Measurements from ENCODE around the gene VEGFB.

The VEGFB gene

GRCh38 chr11:64230171-64230984 lies 4.0 kb upstream of the VEGFB start, which contains the start of gene DNAJC4:
Gene DNAJC4 (plus strand): TSS chr11:64230548. CDS start chr11:64230855, 307 bp downstream.
- peak; percentile 57 for ATAC-seq (ENCODE audit: insufficient read depth, low read depth)
- H3K36me3 ChIP-seq (ENCODE audit: insufficient read depth, low read length) = peaks cover 3% of the 10 kb centered on the region; the same call in 1 of the 2 replicates
- H3K4me1 ChIP-seq (ENCODE audit: insufficient read depth, low read length) = peaks cover 76% of the 10 kb centered on the region
- TF ChIP-seq CTCF (IDR thresholded peaks at IDR 0.05; ENCODE audit: borderline replicate concordance, extremely low read depth, low read length, poor library complexity, severe bottlenecking) (no peak), EZH2 (IDR thresholded peaks at IDR 0.05; ENCODE audit: borderline replicate concordance, low read depth, low read length, severe bottlenecking) (no peak)
- H3K79me2 ChIP-seq (ENCODE audit: insufficient read depth, low read length) = peaks cover 32% of the 10 kb centered on the region
- DNase-seq = peak; percentile 92
- peak within 1 kb of the TSS; percentile 95 for H3K4me2 ChIP-seq (ENCODE audit: insufficient read depth, low read length)
- H3K27ac ChIP-seq (ENCODE audit: low read length) = peak within 1 kb of the TSS; percentile 75
- peak within 1 kb of the TSS; percentile 53 to 64 for H3K4me3 ChIP-seq (ENCODE audit: low read depth in 1 of 2, low read length in 2 of 2)
- no peaks in the 10 kb centered on the region for H3K9me3 ChIP-seq (ENCODE audit: insufficient read depth, low read length, severe bottlenecking)
- peak within 1 kb of the TSS; percentile 78 for H3K9ac ChIP-seq (ENCODE audit: low read depth, low read length)
- H2AFZ ChIP-seq (ENCODE audit: low read depth, low read length) = peak within 1 kb of the TSS; percentile 78
- H4K20me1 ChIP-seq (ENCODE audit: insufficient read depth, low read length) = peaks cover 5% of the 10 kb centered on the region
- H3K27me3 ChIP-seq (ENCODE audit: insufficient read depth, low read length, poor library complexity) = no peaks in the 10 kb centered on the region

GRCh38 chr11:64230985-64231365 lies 3.4 kb upstream of the VEGFB start:
- Histone ChIP-seq H3K9me3 (ENCODE audit: insufficient read depth, low read length, severe bottlenecking) (no peaks in the 10 kb centered on the region), H3K79me2 (ENCODE audit: insufficient read depth, low read length) (peaks cover 33% of the 10 kb centered on the region), H3K4me2 (ENCODE audit: insufficient read depth, low read length) (peak overlapping the region; percentile 95), H4K20me1 (ENCODE audit: insufficient read depth, low read length) (peaks cover 10% of the 10 kb centered on the region), H3K36me3 (ENCODE audit: insufficient read depth, low read length) (peaks cover 9% of the 10 kb centered on the region), H3K27me3 (ENCODE audit: insufficient read depth, low read length, poor library complexity) (no peaks in the 10 kb centered on the region), H3K4me3 (ENCODE audit: low read depth in 1 of 2, low read length in 2 of 2) (peak overlapping the region; percentile 53 to 64), H3K9ac (ENCODE audit: low read depth, low read length) (peak overlapping the region; percentile 78), H3K4me1 (ENCODE audit: insufficient read depth, low read length) (peaks cover 78% of the 10 kb centered on the region), H2AFZ (ENCODE audit: low read depth, low read length) (peak overlapping the region; percentile 78), H3K27ac (ENCODE audit: low read length) (peak overlapping the region; percentile 75)
- ATAC-seq (ENCODE audit: insufficient read depth, low read depth) = no peak
- no peak for DNase-seq
- TF ChIP-seq EZH2 (IDR thresholded peaks at IDR 0.05; ENCODE audit: borderline replicate concordance, low read depth, low read length, severe bottlenecking) = no peak
- TF ChIP-seq CTCF (IDR thresholded peaks at IDR 0.05; ENCODE audit: borderline replicate concordance, extremely low read depth, low read length, poor library complexity, severe bottlenecking) = no peak

GRCh38 chr11:64231546-64231945 lies 2.8 kb upstream of the VEGFB start:
- ATAC-seq (ENCODE audit: insufficient read depth, low read depth) (no peak), DNase-seq (no peak)
- Histone ChIP-seq H3K27me3 (ENCODE audit: insufficient read depth, low read length, poor library complexity) (no peaks in the 10 kb centered on the region), H4K20me1 (ENCODE audit: insufficient read depth, low read length) (peaks cover 13% of the 10 kb centered on the region), H3K4me2 (ENCODE audit: insufficient read depth, low read length) (peak overlapping the region; percentile 95), H3K27ac (ENCODE audit: low read length) (no peak overlapping the region), H3K9me3 (ENCODE audit: insufficient read depth, low read length, severe bottlenecking) (no peaks in the 10 kb centered on the region), H3K9ac (ENCODE audit: low read depth, low read length) (peak overlapping the region; percentile 78; the same call in 1 of the 2 replicates), H2AFZ (ENCODE audit: low read depth, low read length) (no peak overlapping the region), H3K36me3 (ENCODE audit: insufficient read depth, low read length) (peaks cover 12% of the 10 kb centered on the region), H3K4me1 (ENCODE audit: insufficient read depth, low read length) (peaks cover 78% of the 10 kb centered on the region), H3K4me3 (ENCODE audit: low read depth in 1 of 2, low read length in 2 of 2) (no peak overlapping the region), H3K79me2 (ENCODE audit: insufficient read depth, low read length) (peaks cover 31% of the 10 kb centered on the region)
- TF ChIP-seq EZH2 (IDR thresholded peaks at IDR 0.05; ENCODE audit: borderline replicate concordance, low read depth, low read length, severe bottlenecking) (no peak), CTCF (IDR thresholded peaks at IDR 0.05; ENCODE audit: borderline replicate concordance, extremely low read depth, low read length, poor library complexity, severe bottlenecking) (no peak)

All from DND-41 (cell line).